H1 (cell line): ENCODE measurements around the gene PRKCA. TPM values are rescaled to one million over a fixed set of nuclear protein-coding genes. Genes with fewer than 3 reads are reported as not detected.

ENCODE experiments used
- CBX5 ChIP-seq: fragments of 300-800, 300-1000 bp; sonication (generic); IDR thresholded peaks from 2 replicates; pipeline ENCODE4 v1.7.1; 2016; ENCODE audit warnings: antibody characterized with exemption, low read length, low read depth
- SRF ChIP-seq: IDR thresholded peaks from 2 replicates; pipeline ENCODE4 v1.6.1; 2011; ENCODE audit warnings: mild to moderate bottlenecking, low read depth, low read length, moderate library complexity
- polyA plus RNA-seq, 7 experiments: library from polyadenylated mRNA; depleted of rRNA in 3 of 7; stranded (reverse) in 5 of 7; unstranded in 2 of 7; fragments of >200 nt in 5 of 7; fragments of 200-250 nt in 2 of 7; gene quantifications; 1 replicate in 5 of 7; 2 replicates in 1 of 7; 4 replicates in 1 of 7; pipeline versions ENCODE4 v1.2.1 to v1.2.3, GENCODE V29; 2011 to 2013; ENCODE audit warnings: missing spikeins in 2 of 7, mixed read lengths in 2 of 7
- total RNA-seq: library from RNA; stranded (reverse); fragmentation: NEBNext Ultra II Directional; extraction: Animal tissue kit (Norgen Biotek cat#: 25700); gene quantifications from 2 replicates; pipeline ENCODE4 v1.2.1, GENCODE V29; 2021

Gene PRKCA
- total and polyA plus RNA-seq, 2 of the 8 experiments (the other 6 are each of a cell fraction or from before 2014, with no cell fraction given), result 5.8 to 17.8 TPM

GRCh38 chr17:66573078-66573477 lies 270.7 kb downstream of the PRKCA start (continued):
- no peak for TF ChIP-seq SRF
- no peak for TF ChIP-seq CBX5
